Common myeloid progenitor, CD34-positive (primary cell): ENCODE measurements around the gene TSTD1.

Experiments used
- CTCF ChIA-PET: fragments of 350-600 bp; sonication (Branson Sonifier 250); formaldehyde crosslinking; loops from one replicate; lab custom pipeline; 2021; ENCODE audit warnings: antibody characterized with exemption; lab: Charles Lee
- POLR2A ChIA-PET: fragments of 350-600 bp; sonication (Branson Sonifier 250); formaldehyde crosslinking; loops from one replicate; lab custom pipeline; 2021; ENCODE audit warnings: antibody characterized with exemption; lab: Charles Lee
- DNase-seq, 3 donors: peaks; one replicate each; pipeline versions ENCODE4 v3.0.0 to v3.0.0-alpha.2; 2013
- H3K27ac ChIP-seq, 2 experiments: 1 replicate in 1 of 2; 2 replicates in 1 of 2; pipeline ENCODE4 v1.7.0; 2013; ENCODE audit warnings: inconsistent platforms in 2 of 2, low read length in 2 of 2, mild to moderate bottlenecking in 2 of 2, low read depth in 1 of 2, moderate library complexity in 1 of 2; ENCODE audit not compliant: severe bottlenecking in 2 of 2, insufficient read depth in 1 of 2, poor library complexity in 1 of 2
- H3K27me3 ChIP-seq, 5 experiments: replicated peaks in 2 of 5; 1 replicate in 3 of 5; 2 replicates in 2 of 5; pipeline versions ENCODE4 v1.6.1 to v1.7.0; 2013; ENCODE audit warnings: low read length in 4 of 5, mild to moderate bottlenecking in 2 of 5, moderate library complexity in 2 of 5, inconsistent platforms in 1 of 5; ENCODE audit not compliant: insufficient read depth in 5 of 5, control insufficient read depth in 4 of 5
- H3K36me3 ChIP-seq, 4 experiments: 1 replicate in 2 of 4; 2 replicates in 2 of 4; pipeline versions ENCODE4 v1.6.1 to v1.7.0; 2013; ENCODE audit warnings: low read length in 3 of 4, control low read depth in 1 of 4, mild to moderate bottlenecking in 1 of 4; ENCODE audit not compliant: control insufficient read depth in 4 of 4, insufficient read depth in 4 of 4
- H3K4me1 ChIP-seq, 4 experiments: 1 replicate in 3 of 4; 2 replicates in 1 of 4; pipeline versions ENCODE4 v1.6.1 to v1.7.1; 2013; ENCODE audit warnings: low read length in 3 of 4, mild to moderate bottlenecking in 3 of 4, control low read depth in 1 of 4, inconsistent platforms in 1 of 4, moderate library complexity in 1 of 4; ENCODE audit not compliant: control insufficient read depth in 4 of 4, insufficient read depth in 4 of 4; ENCODE audit errors: control extremely low read depth in 1 of 4
- H3K4me3 ChIP-seq, 7 experiments: 1 replicate in 4 of 7; 2 replicates in 3 of 7; pipeline versions ENCODE4 v1.5.1 to v1.7.0; 2013; ENCODE audit warnings: mild to moderate bottlenecking in 7 of 7, low read length in 6 of 7, moderate library complexity in 6 of 7, inconsistent platforms in 2 of 7, low read depth in 2 of 7, control low read depth in 1 of 7; ENCODE audit not compliant: insufficient read depth in 4 of 7, control insufficient read depth in 1 of 7; ENCODE audit errors: extremely low read depth in 1 of 7
- H3K9me3 ChIP-seq, 5 experiments: 1 replicate in 4 of 5; 2 replicates in 1 of 5; pipeline versions ENCODE4 v1.6.1 to v1.7.1; 2013; ENCODE audit warnings: low read length in 4 of 5, mild to moderate bottlenecking in 2 of 5, inconsistent platforms in 1 of 5, low read depth in 1 of 5, moderate library complexity in 1 of 5; ENCODE audit not compliant: control insufficient read depth in 4 of 5, insufficient read depth in 2 of 5; ENCODE audit errors: control extremely low read depth in 1 of 5
- WGBS: methylation state at CpG from one replicate; pipeline ENCODE4 v1.1.5; 2013; ENCODE audit not compliant: insufficient coverage; 5-methylcytosine and 5-hydroxymethylcytosine counted together

TSTD1 gene

DNA sequence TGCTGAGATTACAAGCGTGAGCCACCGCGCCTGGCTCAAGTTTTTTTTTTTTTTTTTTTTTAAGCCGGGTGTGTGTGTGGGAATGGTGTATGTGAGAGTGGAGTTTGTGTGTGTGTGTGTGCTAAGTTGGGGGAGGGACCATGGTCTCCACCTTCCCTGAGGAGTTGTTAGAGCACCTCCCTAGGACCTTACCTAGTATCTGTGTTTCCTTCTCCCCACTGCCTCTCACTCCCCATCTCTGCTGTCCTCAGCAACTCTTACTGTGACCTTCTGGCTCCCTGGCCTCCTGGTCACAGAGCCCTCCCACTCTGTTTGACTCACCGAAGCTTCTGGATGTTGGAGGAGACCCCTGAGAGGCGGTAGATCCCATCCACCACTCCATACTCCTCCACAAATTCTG lies 20.5 kb upstream of the TSTD1 start:
- WGBS: 100% methylated on average over 1 of the region's 6 CpGs
- Histone ChIP-seq H3K4me3 (no peak overlapping the region), H3K27ac (no peak overlapping the region), H3K36me3 (peaks cover 12 to 48% (median 39%) of the 10 kb centered on the region in 4 experiments), H3K4me1 (peaks cover 0 to 2% (median 0%) of the 10 kb centered on the region in 4 experiments), H3K27me3 (no peaks in the 10 kb centered on the region), H3K9me3 (no peaks in the 10 kb centered on the region)
- ChIA-PET CTCF (interaction anchor here (0.5 to 2.9 kb wide), 5 partner anchors 9 to 61 kb away, joined by 3 to 13 read pairs (median 10); partner anchors contain the start of genes ARHGAP30 and USF1), POLR2A (no interaction called here)
- DNase-seq: no peak

GRCh38 chr1:161054805-161055204 lies 16.0 kb upstream of the TSTD1 start:
- ChIA-PET CTCF (interaction anchor here (0.7 to 2.2 kb wide), 8 partner anchors 8 to 84 kb away, joined by 3 to 10 read pairs (median 4); partner anchors contain the start of genes ARHGAP30 and F11R), POLR2A (no interaction called here)
- Histone ChIP-seq H3K4me1 (no peaks in the 10 kb centered on the region), H3K9me3 (no peaks in the 10 kb centered on the region), H3K27me3 (no peaks in the 10 kb centered on the region), H3K4me3 (no peak overlapping the region), H3K27ac (no peak overlapping the region), H3K36me3 (peaks cover 35 to 80% (median 64%) of the 10 kb centered on the region in 4 experiments)
- 84% methylated on average over 6 of the region's 7 CpGs for WGBS
- no peak for DNase-seq

DNA sequence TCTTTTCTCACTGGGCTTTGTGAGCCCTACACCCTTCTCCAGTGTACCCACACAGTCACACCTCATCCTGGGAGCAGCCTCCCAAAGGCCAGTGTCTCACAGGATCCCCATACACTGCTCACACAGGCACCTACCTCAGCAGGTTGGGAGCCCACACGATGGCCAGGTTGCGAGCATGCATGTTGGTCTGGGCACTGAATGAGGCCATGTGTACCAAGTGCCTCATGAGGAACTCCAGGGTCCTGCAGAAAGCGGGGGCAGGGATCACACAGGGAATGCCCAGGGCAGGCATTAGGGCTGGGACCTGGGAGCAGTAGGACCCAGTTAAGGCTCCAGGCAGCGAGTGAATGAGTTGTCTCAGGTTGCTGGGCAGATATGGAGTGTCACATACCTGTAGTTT lies 15.5 kb upstream of the TSTD1 start:
- ChIA-PET POLR2A (no interaction called here), CTCF (interaction anchor here (1.1 to 2.2 kb wide), 4 partner anchors 14 to 36 kb away, joined by 3 to 10 read pairs (median 3); no protein-coding TSS in a partner anchor)
- WGBS: 97% methylated on average over 4 of the region's 4 CpGs
- Histone ChIP-seq H3K36me3 (peaks cover 33 to 80% (median 64%) of the 10 kb centered on the region in 4 experiments), H3K4me3 (no peak overlapping the region), H3K27ac (no peak overlapping the region), H3K4me1 (no peaks in the 10 kb centered on the region), H3K9me3 (no peaks in the 10 kb centered on the region), H3K27me3 (no peaks in the 10 kb centered on the region)
- no peak for DNase-seq

GRCh38 chr1:161052899-161053298 lies 14.1 kb upstream of the TSTD1 start:
- CTCF ChIA-PET: interaction anchor here (1.4 kb wide), 1 partner anchor 9 kb away, joined by 4 read pairs; no protein-coding TSS in a partner anchor
- no peaks in the 10 kb centered on the region for H3K27me3 ChIP-seq
- H3K27ac ChIP-seq: no peak overlapping the region
- no peak overlapping the region for H3K4me3 ChIP-seq
- 100% methylated on average over 1 of the region's 3 CpGs for WGBS
- H3K9me3 ChIP-seq: no peaks in the 10 kb centered on the region
- H3K4me1 ChIP-seq: no peaks in the 10 kb centered on the region
- POLR2A ChIA-PET: no interaction called here
- DNase-seq: no peak
- H3K36me3 ChIP-seq: peaks cover 33 to 88% (median 72%) of the 10 kb centered on the region in 4 experiments

DNA sequence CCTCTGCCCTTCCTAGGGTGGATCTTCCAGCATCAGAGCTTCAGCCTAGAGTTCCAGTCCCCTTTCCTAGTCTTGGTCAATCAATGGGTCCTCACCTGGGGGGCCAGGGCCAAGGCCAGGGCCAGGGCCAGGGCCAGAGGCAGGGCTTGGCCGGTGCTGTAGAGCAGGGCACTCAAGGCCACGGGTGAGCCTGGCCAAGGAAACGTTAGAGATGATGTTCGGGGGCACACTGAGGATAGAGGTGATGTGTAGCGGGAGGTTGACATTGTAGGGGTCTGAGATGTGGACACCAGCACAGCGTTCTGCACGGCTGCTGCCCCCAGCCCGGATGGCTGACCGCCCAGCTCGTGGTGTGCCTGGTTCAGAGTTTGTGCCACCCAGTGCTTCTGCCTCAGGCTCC lies 12.5 kb upstream of the TSTD1 start:
- H3K4me3 ChIP-seq: no peak overlapping the region
- POLR2A ChIA-PET: no interaction called here
- no peaks in the 10 kb centered on the region for H3K9me3 ChIP-seq
- 95% methylated on average over 7 of the region's 10 CpGs for WGBS
- no peak for DNase-seq
- no peak overlapping the region for H3K27ac ChIP-seq
- H3K27me3 ChIP-seq: no peaks in the 10 kb centered on the region
- H3K36me3 ChIP-seq: peaks cover 36 to 82% (median 65%) of the 10 kb centered on the region in 4 experiments
- CTCF ChIA-PET: interaction anchor here (1.3 to 1.5 kb wide), 4 partner anchors 9 to 88 kb away, joined by 3 to 4 read pairs (median 4); no protein-coding TSS in a partner anchor
- H3K4me1 ChIP-seq: peaks cover 5 to 11% (median 9%) of the 10 kb centered on the region in 4 experiments

- CTCF ChIA-PET: interaction anchor here (0.5 kb wide), 1 partner anchor 48 kb away, joined by 3 read pairs; no protein-coding TSS in a partner anchor
Observed at GRCh38 chr1:161048949-161049722, 10.4 kb upstream of the TSTD1 start.

More at GRCh38 chr1:161048949-161049722, 10.4 kb upstream of the TSTD1 start:
- Histone ChIP-seq H3K27ac (no peak overlapping the region), H3K27me3 (no peaks in the 10 kb centered on the region), H3K4me3 (no peak overlapping the region), H3K36me3 (peaks cover 28 to 65% (median 49%) of the 10 kb centered on the region in 4 experiments), H3K4me1 (peaks cover 8 to 23% (median 15%) of the 10 kb centered on the region in 4 experiments), H3K9me3 (no peaks in the 10 kb centered on the region)
- DNase-seq: no peak
- POLR2A ChIA-PET: no interaction called here
- WGBS: 100% methylated on average over 3 of the region's 5 CpGs
